Endothelial cell of umbilical vein (primary cell): ENCODE results near the gene RGL3. TPM values are rescaled to one million over a fixed set of nuclear protein-coding genes. Genes with fewer than 3 reads are reported as not detected.

ENCODE experiments used
- BruUV-seq: library from RNA; stranded (reverse); fragments of 400-500 nt; replicated peaks from 2 replicates; lab custom pipeline; 2021; lab: Mats Ljungman, UMichigan
- CTCF ChIA-PET: fragments of 300-600, 350-600 bp; sonication (Branson Sonifier 250); formaldehyde crosslinking; loops from one replicate; lab custom pipeline; 2021; ENCODE audit warnings: antibody characterized with exemption, inconsistent platforms; lab: Charles Lee
- POLR2A ChIA-PET: fragments of 300-600, 350-600 bp; sonication (Branson Sonifier 250); formaldehyde crosslinking; loops from one replicate; lab custom pipeline; 2021; ENCODE audit warnings: antibody characterized with exemption, inconsistent platforms; lab: Charles Lee
- DNase-seq: peaks from one replicate; pipeline ENCODE4 v3.0.0-alpha.2; 2011; ENCODE audit warnings: low read depth, low spot score
- FAIRE-seq: peaks from 2 replicates; lab custom pipeline; 2011; peaks lifted over from hg19 to GRCh38; lab: Jason Lieb, UNC
- H2AFZ ChIP-seq: 2 replicates; pipeline ENCODE4 v1.6.0; 2012; ENCODE audit warnings: low read depth, low read length, control low read depth, inconsistent platforms
- H3K27ac ChIP-seq: 2 replicates; pipeline ENCODE4 v1.5.1; 2011; ENCODE audit warnings: low read depth, mild to moderate bottlenecking, control low read depth, low read length, moderate library complexity; ENCODE audit not compliant: insufficient read depth
- H3K27me3 ChIP-seq, 2 experiments: 2 replicates each; pipeline versions ENCODE4 v1.6.0 to v1.6.1; 2011; ENCODE audit warnings: low read length in 2 of 2, mixed read lengths in 1 of 2; ENCODE audit not compliant: control insufficient read depth in 2 of 2, insufficient read depth in 2 of 2
- H3K36me3 ChIP-seq, 2 experiments: 2 replicates in 1 of 2; 3 replicates in 1 of 2; pipeline ENCODE4 v1.5.1; 2011; ENCODE audit warnings: low read length in 2 of 2, mild to moderate bottlenecking in 1 of 2, moderate library complexity in 1 of 2; ENCODE audit not compliant: control insufficient read depth in 2 of 2, insufficient read depth in 2 of 2; ENCODE audit errors: extremely low read depth in 1 of 2
- H3K4me1 ChIP-seq: 3 replicates; pipeline ENCODE4 v1.5.1; 2011; ENCODE audit warnings: mild to moderate bottlenecking, low read length; ENCODE audit not compliant: control insufficient read depth, insufficient read depth; ENCODE audit errors: extremely low read depth
- H3K4me2 ChIP-seq: 2 replicates; pipeline ENCODE4 v1.6.1; 2011; ENCODE audit warnings: low read length, control low read depth, mixed read lengths; ENCODE audit not compliant: insufficient read depth
- H3K4me3 ChIP-seq, 3 experiments: fragments of 200-600 bp in 1 of 3; sonication (generic), shearing (Covaris generic) in 1 of 3; replicated peaks in 1 of 3; 2 replicates each; pipeline ENCODE4 v1.5.1; 2011 to 2016; ENCODE audit warnings: control low read depth in 3 of 3, low read length in 3 of 3, mild to moderate bottlenecking in 2 of 3, inconsistent platforms in 1 of 3, low read depth in 1 of 3, moderate library complexity in 1 of 3; ENCODE audit not compliant: insufficient read depth in 1 of 3
- H3K79me2 ChIP-seq: 2 replicates; pipeline ENCODE4 v1.6.0; 2012; ENCODE audit warnings: low read length, inconsistent platforms; ENCODE audit not compliant: control insufficient read depth, insufficient read depth
- H3K9ac ChIP-seq: replicated peaks from 2 replicates; pipeline ENCODE3; 2011; ENCODE audit warnings: low read length, control low read depth; ENCODE audit not compliant: insufficient read depth; ENCODE audit errors: extremely low read depth
- H3K9me1 ChIP-seq: replicated peaks from 3 replicates; pipeline ENCODE4 v1.6.0; 2011; ENCODE audit warnings: mild to moderate bottlenecking, low read length; ENCODE audit not compliant: control insufficient read depth, insufficient read depth; ENCODE audit errors: extremely low read depth
- H3K9me3 ChIP-seq: replicated peaks from 2 replicates; pipeline ENCODE4 v1.5.1; 2012; ENCODE audit warnings: low read length, inconsistent platforms; ENCODE audit not compliant: control insufficient read depth, insufficient read depth
- H4K20me1 ChIP-seq: replicated peaks from 2 replicates; pipeline ENCODE3; 2011; ENCODE audit warnings: mild to moderate bottlenecking, low read length; ENCODE audit not compliant: control insufficient read depth, insufficient read depth; ENCODE audit errors: extremely low read depth
- EZH2 ChIP-seq: IDR thresholded peaks from 2 replicates; pipeline ENCODE4 v1.6.1; 2012; ENCODE audit warnings: borderline replicate concordance, low read depth, mild to moderate bottlenecking, moderate library complexity, low read length, inconsistent platforms; ENCODE audit not compliant: severe bottlenecking
- FOS ChIP-seq: IDR thresholded peaks from 2 replicates; pipeline ENCODE4 v1.6.1; 2011; ENCODE audit warnings: mild to moderate bottlenecking, low read length, moderate library complexity, borderline replicate concordance; ENCODE audit not compliant: insufficient read depth
- GATA2 ChIP-seq: IDR thresholded peaks from 2 replicates; pipeline ENCODE4 v1.7.0; 2011; ENCODE audit warnings: low read depth, mild to moderate bottlenecking, moderate library complexity, mixed read lengths, low read length; ENCODE audit not compliant: insufficient read length, insufficient read depth
- JUN ChIP-seq: IDR thresholded peaks from 2 replicates; pipeline ENCODE4 v1.6.1; 2011; ENCODE audit warnings: borderline replicate concordance, low read depth; ENCODE audit not compliant: insufficient read length, insufficient read depth
- MYC ChIP-seq: IDR thresholded peaks from one replicate; pipeline ENCODE4 v1.6.1; 2011; ENCODE audit warnings: mild to moderate bottlenecking, low read depth, low read length
- POLR2A ChIP-seq: IDR thresholded peaks from 2 replicates; pipeline ENCODE4 v1.6.1; 2012; ENCODE audit warnings: low read depth, mild to moderate bottlenecking, control low read depth, low read length
- POLR2AphosphoS5 ChIP-seq: IDR thresholded peaks from 2 replicates; pipeline ENCODE4 v1.6.1; 2012; ENCODE audit warnings: low read depth, mild to moderate bottlenecking, control low read depth, low read length, moderate library complexity; ENCODE audit not compliant: insufficient read depth
- dilution Hi-C: fragments of 300-500 bp; cut with MboI; formaldehyde crosslinking; loops from one replicate; pipeline ENCODE4 v1.15.0; 2019; ENCODE audit warnings: low sequenced_read_pairs; ENCODE audit not compliant: extremely low pct_ligation_motif_present
- intact Hi-C: fragments of 100-400 bp; cut with micrococcal nuclease; formaldehyde crosslinking; loops from one replicate; pipeline ENCODE4 v1.10.0; 2022
- polyA plus RNA-seq, 4 experiments: library from polyadenylated mRNA; depleted of rRNA in 3 of 4; stranded (reverse) in 3 of 4; unstranded in 1 of 4; fragments of >200 nt; gene quantifications; 2 replicates each; pipeline versions ENCODE4 v1.2.1 to v1.2.3, GENCODE V29; 2011 to 2012; ENCODE audit warnings: missing spikeins in 1 of 4
- total RNA-seq: library from RNA; stranded (reverse); gene quantifications from 2 replicates; pipeline ENCODE4 v1.2.3, GENCODE V29; 2021
- TF ChIP-seq, protein P1 (sequence below): IDR thresholded peaks from 2 replicates; pipeline ENCODE4 v1.6.1; 2011; ENCODE audit not compliant: insufficient read depth, insufficient read length
- TF ChIP-seq, protein P2 (sequence below), 2 donors: IDR thresholded peaks; 1 replicate in 1 of 2; 2 replicates in 1 of 2; pipeline ENCODE4 v1.5.1; 2011; ENCODE audit warnings: low read length in 2 of 2, mild to moderate bottlenecking in 2 of 2, moderate library complexity in 2 of 2, control low read depth in 1 of 2, inconsistent platforms in 1 of 2, low read depth in 1 of 2; ENCODE audit not compliant: insufficient read depth in 1 of 2; ENCODE audit errors: extremely low read depth in 1 of 2

Gene RGL3
- total and polyA plus RNA-seq, 2 donors (not counting 3 experiments of a cell fraction or from before 2014, with no cell fraction given) = 0.23 to 5.2 TPM

DNA sequence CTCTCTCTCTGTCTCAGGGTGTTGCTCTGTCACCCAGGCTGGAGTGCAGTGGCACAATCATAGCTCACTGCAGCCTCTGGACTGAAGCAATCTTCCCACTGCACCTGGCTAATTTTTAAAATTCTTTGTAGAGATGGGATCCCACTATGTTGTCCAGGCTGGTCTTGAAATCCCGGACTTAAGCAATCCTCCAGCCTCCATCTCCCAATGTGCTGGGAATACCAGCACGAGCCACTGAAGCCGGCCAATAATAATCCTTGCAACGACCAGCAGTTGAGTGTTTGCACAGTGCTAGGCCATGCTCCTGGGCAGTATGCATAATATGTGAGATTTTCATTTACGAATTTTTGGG lies 34.4 kb downstream of the RGL3 start:
- intact Hi-C loops = loop anchor here (2.0 to 5.0 kb wide), 2 partner anchors 22 to 38 kb away; no protein-coding TSS in a partner anchor
- Histone ChIP-seq H3K27me3 (no peaks in the 10 kb centered on the region), H3K27ac (no peak overlapping the region), H3K9me1 (no peaks in the 10 kb centered on the region), H3K9ac (no peak overlapping the region), H3K4me2 (no peak overlapping the region), H3K36me3 (no peaks in the 10 kb centered on the region), H3K79me2 (peaks cover 4% of the 10 kb centered on the region), H3K9me3 (no peaks in the 10 kb centered on the region), H2AFZ (no peak overlapping the region), H3K4me1 (peaks cover 19% of the 10 kb centered on the region), H4K20me1 (no peaks in the 10 kb centered on the region), H3K4me3 (no peak overlapping the region)
- ChIA-PET CTCF (interaction anchor here (2.1 to 5.5 kb wide), 2 partner anchors 91 to 98 kb away, joined by 12 to 55 read pairs; no protein-coding TSS in a partner anchor), POLR2A (interaction anchor here (1.2 kb wide), 1 partner anchor 10 kb away, joined by 4 read pairs; the partner anchor contains the start of gene SWSAP1)
- dilution Hi-C loops = no loop called here
- DNase-seq (no peak), FAIRE-seq (no peak)
- BruUV-seq = no TSS peak
- TF ChIP-seq POLR2AphosphoS5 (no peak), FOS (no peak), EZH2 (no peak)
- TF ChIP-seq, protein P1, sequence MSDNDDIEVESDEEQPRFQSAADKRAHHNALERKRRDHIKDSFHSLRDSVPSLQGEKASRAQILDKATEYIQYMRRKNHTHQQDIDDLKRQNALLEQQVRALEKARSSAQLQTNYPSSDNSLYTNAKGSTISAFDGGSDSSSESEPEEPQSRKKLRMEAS = no peak

DNA sequence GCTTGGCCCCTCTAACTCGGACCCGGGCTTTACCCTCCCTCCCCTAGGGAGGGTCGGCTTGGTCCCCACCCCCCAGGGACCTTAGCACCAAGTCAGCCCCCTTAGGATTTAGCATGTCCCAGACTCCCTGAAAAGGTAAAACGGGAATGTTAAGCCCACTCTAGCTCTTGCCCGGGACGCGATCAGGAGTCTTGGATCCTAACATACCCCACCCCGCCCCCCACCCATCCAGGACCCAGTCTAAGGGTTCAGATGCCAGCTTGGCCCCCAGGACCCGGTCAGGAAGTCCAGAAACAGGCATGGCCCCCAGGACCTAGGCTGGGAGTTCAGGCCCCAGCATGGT lies 35.4 kb downstream of the RGL3 start:
- POLR2A ChIA-PET = interaction anchor here (0.8 to 1.2 kb wide), 2 partner anchors 9 to 68 kb away, joined by 4 to 6 read pairs; partner anchors contain the start of gene SWSAP1
- Histone ChIP-seq H3K27me3 (no peaks in the 10 kb centered on the region), H3K4me3 (peak overlapping the region; percentile 7 to 46 (median 35)), H3K36me3 (no peaks in the 10 kb centered on the region), H3K4me1 (peaks cover 22% of the 10 kb centered on the region), H3K4me2 (peak overlapping the region; percentile 67), H3K9ac (no peak overlapping the region), H3K9me1 (no peaks in the 10 kb centered on the region), H2AFZ (peak overlapping the region; percentile 23), H3K79me2 (peaks cover 4% of the 10 kb centered on the region), H3K27ac (no peak overlapping the region), H3K9me3 (no peaks in the 10 kb centered on the region), H4K20me1 (no peaks in the 10 kb centered on the region)
- DNase-seq = peak; percentile 17
- no TSS peak for BruUV-seq
- intact Hi-C loops (loop anchor here (2.0 to 5.0 kb wide), 2 partner anchors 23 to 39 kb away; no protein-coding TSS in a partner anchor), dilution Hi-C loops (no loop called here)
- CTCF ChIA-PET = interaction anchor here (0.9 to 5.5 kb wide), 14 partner anchors 8 to 99 kb away, joined by 3 to 55 read pairs (median 6); partner anchors contain the start of genes CCDC159, ODAD3, PRKCSH and RAB3D
- TF ChIP-seq POLR2A (no peak), JUN (no peak), MYC (no peak), GATA2 (no peak), EZH2 (no peak), POLR2AphosphoS5 (no peak), FOS (no peak)
- TF ChIP-seq, protein P2, sequence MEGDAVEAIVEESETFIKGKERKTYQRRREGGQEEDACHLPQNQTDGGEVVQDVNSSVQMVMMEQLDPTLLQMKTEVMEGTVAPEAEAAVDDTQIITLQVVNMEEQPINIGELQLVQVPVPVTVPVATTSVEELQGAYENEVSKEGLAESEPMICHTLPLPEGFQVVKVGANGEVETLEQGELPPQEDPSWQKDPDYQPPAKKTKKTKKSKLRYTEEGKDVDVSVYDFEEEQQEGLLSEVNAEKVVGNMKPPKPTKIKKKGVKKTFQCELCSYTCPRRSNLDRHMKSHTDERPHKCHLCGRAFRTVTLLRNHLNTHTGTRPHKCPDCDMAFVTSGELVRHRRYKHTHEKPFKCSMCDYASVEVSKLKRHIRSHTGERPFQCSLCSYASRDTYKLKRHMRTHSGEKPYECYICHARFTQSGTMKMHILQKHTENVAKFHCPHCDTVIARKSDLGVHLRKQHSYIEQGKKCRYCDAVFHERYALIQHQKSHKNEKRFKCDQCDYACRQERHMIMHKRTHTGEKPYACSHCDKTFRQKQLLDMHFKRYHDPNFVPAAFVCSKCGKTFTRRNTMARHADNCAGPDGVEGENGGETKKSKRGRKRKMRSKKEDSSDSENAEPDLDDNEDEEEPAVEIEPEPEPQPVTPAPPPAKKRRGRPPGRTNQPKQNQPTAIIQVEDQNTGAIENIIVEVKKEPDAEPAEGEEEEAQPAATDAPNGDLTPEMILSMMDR (IDR thresholded peaks at IDR 0.05; ENCODE audit: extremely low read depth in 1 of 2, insufficient read depth in 1 of 2, low read depth in 1 of 2, low read length in 2 of 2) = no peak
- TF ChIP-seq, protein P1 = no peak
- FAIRE-seq = peak; percentile 33
